DND-41 (cell line): ENCODE data around the gene DUSP10.

Source experiments
- ATAC-seq: fragments of 200-7000 bp; cut with Tn5 transposase; 3 replicates; pipeline ENCODE4 v1.9.1; 2021; ENCODE audit warnings: low read depth; ENCODE audit not compliant: insufficient read depth
- DNase-seq: peaks from one replicate; pipeline ENCODE4 v3.0.0-alpha.2; 2020
- H2AFZ ChIP-seq: 2 replicates; pipeline ENCODE4 v1.6.0; 2012; ENCODE audit warnings: low read depth, low read length
- H3K27ac ChIP-seq: 2 replicates; pipeline ENCODE4 v1.5.1; 2012; ENCODE audit warnings: low read length, inconsistent platforms
- H3K27me3 ChIP-seq: fragments of 200-600 bp; sonication (generic); 2 replicates; pipeline ENCODE4 v1.6.0; 2012; ENCODE audit warnings: low read length, mild to moderate bottlenecking, inconsistent platforms; ENCODE audit not compliant: insufficient read depth, poor library complexity
- H3K36me3 ChIP-seq: 2 replicates; pipeline ENCODE4 v1.5.1; 2012; ENCODE audit warnings: low read length, inconsistent platforms; ENCODE audit not compliant: insufficient read depth
- H3K4me1 ChIP-seq: 2 replicates; pipeline ENCODE4 v1.5.1; 2012; ENCODE audit warnings: mild to moderate bottlenecking, low read length; ENCODE audit not compliant: insufficient read depth
- H3K4me2 ChIP-seq: 2 replicates; pipeline ENCODE4 v1.6.0; 2012; ENCODE audit warnings: mild to moderate bottlenecking, moderate library complexity, low read length, inconsistent platforms; ENCODE audit not compliant: insufficient read depth
- H3K4me3 ChIP-seq, 2 experiments: fragments of 200-600 bp in 1 of 2; shearing (Covaris generic) in 1 of 2; 2 replicates each; pipeline ENCODE4 v1.5.1; 2012 to 2016; ENCODE audit warnings: inconsistent platforms in 2 of 2, low read length in 2 of 2, mild to moderate bottlenecking in 2 of 2, low read depth in 1 of 2, moderate library complexity in 1 of 2
- H3K79me2 ChIP-seq: 2 replicates; pipeline ENCODE4 v1.6.0; 2012; ENCODE audit warnings: low read length, inconsistent platforms; ENCODE audit not compliant: insufficient read depth
- H3K9ac ChIP-seq: 2 replicates; pipeline ENCODE4 v1.6.0; 2012; ENCODE audit warnings: low read depth, mild to moderate bottlenecking, inconsistent platforms, low read length, moderate library complexity
- H3K9me3 ChIP-seq: 2 replicates; pipeline ENCODE4 v1.5.1; 2012; ENCODE audit warnings: low read length, moderate library complexity, mild to moderate bottlenecking, inconsistent platforms; ENCODE audit not compliant: insufficient read depth, severe bottlenecking
- H4K20me1 ChIP-seq: 2 replicates; pipeline ENCODE4 v1.6.0; 2012; ENCODE audit warnings: low read length; ENCODE audit not compliant: insufficient read depth
- CTCF ChIP-seq: IDR thresholded peaks from 2 replicates; pipeline ENCODE4 v1.5.1; 2012; ENCODE audit warnings: borderline replicate concordance, low read length, moderate library complexity, mild to moderate bottlenecking; ENCODE audit not compliant: poor library complexity, severe bottlenecking; ENCODE audit errors: extremely low read depth
- EZH2 ChIP-seq: IDR thresholded peaks from 3 replicates; pipeline ENCODE4 v1.6.1; 2012; ENCODE audit warnings: borderline replicate concordance, low read depth, mild to moderate bottlenecking, moderate library complexity, low read length, inconsistent platforms; ENCODE audit not compliant: severe bottlenecking

Gene DUSP10

GRCh38 chr1:221664253-221664652 lies 77.6 kb downstream of the DUSP10 start:
- ATAC-seq = no peak
- H4K20me1 ChIP-seq = no peaks in the 10 kb centered on the region
- no peaks in the 10 kb centered on the region for H3K79me2 ChIP-seq
- H3K4me1 ChIP-seq = no peaks in the 10 kb centered on the region
- H3K36me3 ChIP-seq = no peaks in the 10 kb centered on the region
- no peak overlapping the region for H3K9ac ChIP-seq
- DNase-seq = no peak
- TF ChIP-seq EZH2 = no peak
- no peak for TF ChIP-seq CTCF
- no peak overlapping the region for H3K4me2 ChIP-seq
- H3K27ac ChIP-seq = no peak overlapping the region
- H2AFZ ChIP-seq = no peak overlapping the region
- no peak overlapping the region for H3K4me3 ChIP-seq
- H3K9me3 ChIP-seq = peaks cover 2% of the 10 kb centered on the region
- no peaks in the 10 kb centered on the region for H3K27me3 ChIP-seq

GRCh38 chr1:221663321-221663720 lies 78.6 kb downstream of the DUSP10 start:
- no peak for ATAC-seq
- H3K27ac ChIP-seq = no peak overlapping the region
- H3K4me2 ChIP-seq = no peak overlapping the region
- H3K79me2 ChIP-seq = no peaks in the 10 kb centered on the region
- H3K4me1 ChIP-seq = no peaks in the 10 kb centered on the region
- H3K9me3 ChIP-seq = peaks cover 2% of the 10 kb centered on the region
- no peaks in the 10 kb centered on the region for H3K36me3 ChIP-seq
- TF ChIP-seq CTCF = no peak
- no peak for TF ChIP-seq EZH2
- no peak for DNase-seq
- H2AFZ ChIP-seq = no peak overlapping the region
- H3K9ac ChIP-seq = no peak overlapping the region
- no peak overlapping the region for H3K4me3 ChIP-seq
- no peaks in the 10 kb centered on the region for H3K27me3 ChIP-seq
- H4K20me1 ChIP-seq = no peaks in the 10 kb centered on the region

- Histone ChIP-seq H3K27me3 (no peaks in the 10 kb centered on the region), H3K36me3 (no peaks in the 10 kb centered on the region), H4K20me1 (no peaks in the 10 kb centered on the region), H3K4me3 (no peak overlapping the region), H3K4me2 (no peak overlapping the region), H3K79me2 (no peaks in the 10 kb centered on the region), H2AFZ (no peak overlapping the region), H3K27ac (no peak overlapping the region), H3K9ac (no peak overlapping the region), H3K9me3 (no peaks in the 10 kb centered on the region), H3K4me1 (no peaks in the 10 kb centered on the region)
- ATAC-seq (no peak), DNase-seq (no peak)
- TF ChIP-seq CTCF (no peak), EZH2 (no peak)
Observed at GRCh38 chr1:221655766-221656305, 86.1 kb downstream of the DUSP10 start.
